HUES48 (cell line): ENCODE data around the gene CCDC107.

ENCODE experiments used
- H3K27ac ChIP-seq: one replicate; pipeline ENCODE4 v1.7.0; 2013; ENCODE audit warnings: low read depth, low read length, inconsistent platforms
- H3K27me3 ChIP-seq: 2 replicates; pipeline ENCODE4 v1.6.1; 2013; ENCODE audit warnings: mild to moderate bottlenecking, low read length; ENCODE audit not compliant: control insufficient read depth, insufficient read depth
- H3K36me3 ChIP-seq: 2 replicates; pipeline ENCODE4 v1.6.1; 2013; ENCODE audit warnings: low read length; ENCODE audit not compliant: control insufficient read depth, insufficient read depth
- H3K4me1 ChIP-seq: 2 replicates; pipeline ENCODE4 v1.6.1; 2013; ENCODE audit warnings: mild to moderate bottlenecking, low read length; ENCODE audit not compliant: control insufficient read depth, insufficient read depth
- H3K4me3 ChIP-seq: 2 replicates; pipeline ENCODE4 v1.5.1; 2013; ENCODE audit warnings: mild to moderate bottlenecking, low read depth, low read length
- H3K9ac ChIP-seq: 2 replicates; pipeline ENCODE4 v1.6.1; 2013; ENCODE audit warnings: mild to moderate bottlenecking, low read depth, low read length, moderate library complexity
- H3K9me3 ChIP-seq: 2 replicates; pipeline ENCODE4 v1.6.1; 2013; ENCODE audit warnings: low read length; ENCODE audit not compliant: control insufficient read depth, insufficient read depth

CCDC107 gene

DNA sequence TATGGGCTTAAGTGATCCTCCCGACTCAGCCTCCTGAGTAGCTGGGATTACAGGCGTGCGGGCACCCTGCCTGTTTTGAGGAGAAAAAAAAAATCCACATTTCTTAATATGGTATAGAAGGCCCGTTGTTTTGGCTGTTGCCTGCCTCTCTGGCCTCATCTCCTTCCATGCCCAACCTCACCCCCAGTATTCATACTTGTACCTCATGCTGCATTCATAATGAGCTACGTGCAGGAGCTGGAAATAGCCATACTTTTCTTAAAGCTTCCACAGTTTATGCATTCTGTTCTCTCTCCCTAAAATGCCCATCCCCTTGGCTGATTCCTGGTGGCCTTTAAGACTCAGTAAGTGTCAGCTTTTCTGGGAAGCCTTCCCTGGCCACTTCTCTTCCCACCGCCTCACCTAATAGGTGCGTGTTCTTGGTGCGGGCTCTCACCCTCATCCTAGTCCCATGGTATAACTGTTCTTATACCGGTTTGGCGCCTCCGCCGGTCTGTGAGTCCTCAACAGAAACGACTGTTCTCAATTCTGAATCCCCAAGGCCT is 33.7 kb downstream of the CCDC107 start:
- peaks cover 11% of the 10 kb centered on the region for H3K4me1 ChIP-seq
- peak overlapping the region; percentile 80; the same call in 1 of the 2 replicates for H3K4me3 ChIP-seq
- H3K9me3 ChIP-seq: no peaks in the 10 kb centered on the region
- no peak overlapping the region for H3K9ac ChIP-seq
- H3K27ac ChIP-seq: peak overlapping the region; percentile 78
- peaks cover 26% of the 10 kb centered on the region for H3K36me3 ChIP-seq
- no peaks in the 10 kb centered on the region for H3K27me3 ChIP-seq

DNA sequence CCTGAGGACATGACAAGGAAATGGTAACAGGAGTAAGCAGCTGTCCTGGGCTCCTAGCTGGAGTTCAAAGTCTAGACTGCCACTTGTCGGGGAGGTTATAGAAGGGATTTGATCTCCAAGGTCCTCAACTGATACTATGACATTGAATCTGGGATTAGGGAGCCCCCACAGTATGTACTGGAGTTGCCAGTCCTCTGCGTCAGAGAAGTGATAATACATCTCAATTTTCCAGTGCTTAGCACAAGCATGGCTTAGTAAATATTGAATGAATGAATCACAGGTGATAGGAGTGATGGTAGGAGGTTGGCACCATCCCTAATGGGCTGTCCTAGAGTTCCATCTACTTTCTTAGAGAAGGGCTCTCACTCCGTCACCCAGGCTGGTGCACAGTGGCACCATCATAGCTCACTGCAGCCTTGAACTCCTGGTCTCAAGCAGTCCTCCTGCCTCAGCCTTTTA is 37.9 kb downstream of the CCDC107 start:
- H3K27ac ChIP-seq: no peak overlapping the region
- H3K9ac ChIP-seq: no peak overlapping the region
- H3K4me1 ChIP-seq: 0 out of 2 replicates have a peak, but pooled peaks cover 2% of the 10 kb centered on the region
- H3K4me3 ChIP-seq: no peak overlapping the region
- H3K9me3 ChIP-seq: no peaks in the 10 kb centered on the region
- H3K27me3 ChIP-seq: no peaks in the 10 kb centered on the region
- H3K36me3 ChIP-seq: peaks cover 48% of the 10 kb centered on the region

DNA sequence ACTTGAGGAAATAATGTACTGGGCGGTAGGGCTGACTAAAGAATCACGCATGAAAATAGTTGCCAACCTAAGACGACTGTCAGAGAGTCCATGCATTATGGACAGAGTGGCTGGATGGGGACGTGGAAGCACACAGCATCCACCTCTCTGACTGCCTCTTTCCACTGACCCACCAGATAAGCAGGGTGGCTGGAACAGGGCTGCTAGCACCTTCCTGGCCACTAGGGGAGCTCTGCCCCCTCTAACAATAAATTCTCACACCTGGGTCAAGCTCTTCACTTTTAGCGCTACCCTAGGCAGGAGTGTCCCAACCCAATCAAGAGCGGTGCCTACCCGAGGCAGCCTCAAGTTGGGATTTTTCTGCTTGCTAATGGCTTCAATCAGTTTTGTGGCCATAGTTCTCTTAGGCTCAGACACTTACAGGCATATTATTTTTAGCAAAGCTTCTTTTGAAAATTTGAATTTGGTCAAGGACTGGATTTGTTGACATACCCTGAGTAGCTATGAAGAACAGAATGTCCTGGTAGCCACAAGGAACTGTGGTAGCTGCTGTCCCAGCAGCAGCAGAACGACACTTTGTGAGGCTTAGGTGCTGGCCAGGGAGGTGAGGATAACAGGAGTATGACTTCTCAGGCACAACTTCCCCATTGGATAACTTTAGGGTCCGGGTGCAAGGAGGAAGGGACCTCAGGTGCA is 38.6 kb downstream of the CCDC107 start:
- Histone ChIP-seq H3K4me3 (no peak overlapping the region), H3K9me3 (no peaks in the 10 kb centered on the region), H3K36me3 (peaks cover 55% of the 10 kb centered on the region), H3K4me1 (no peaks in the 10 kb centered on the region), H3K27ac (no peak overlapping the region), H3K9ac (no peak overlapping the region), H3K27me3 (no peaks in the 10 kb centered on the region)

DNA sequence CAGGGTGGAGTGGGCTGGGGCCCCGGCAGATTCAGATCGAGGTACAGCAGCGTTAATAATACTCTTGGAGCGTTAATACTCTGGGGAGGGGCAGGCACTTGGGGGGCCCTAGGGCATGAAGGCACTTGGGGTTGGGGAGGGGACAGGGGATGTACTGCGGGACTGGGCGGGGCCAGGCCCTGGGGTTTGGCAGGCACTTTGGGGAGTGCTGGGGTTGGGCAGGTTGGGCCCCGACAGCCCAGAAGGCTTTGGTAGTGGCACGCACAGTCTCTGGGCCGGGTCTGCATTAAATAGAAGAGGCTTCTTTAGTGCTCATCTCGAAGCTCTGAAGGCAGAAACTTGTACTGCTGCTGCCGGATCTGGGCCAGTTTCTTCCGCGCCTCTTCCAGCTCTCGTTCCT is 39.4 kb downstream of the CCDC107 start:
- H3K36me3 ChIP-seq: peaks cover 61% of the 10 kb centered on the region
- H3K27ac ChIP-seq: no peak overlapping the region
- no peaks in the 10 kb centered on the region for H3K9me3 ChIP-seq
- no peak overlapping the region for H3K9ac ChIP-seq
- H3K4me1 ChIP-seq: no peaks in the 10 kb centered on the region
- H3K4me3 ChIP-seq: no peak overlapping the region
- no peaks in the 10 kb centered on the region for H3K27me3 ChIP-seq

DNA sequence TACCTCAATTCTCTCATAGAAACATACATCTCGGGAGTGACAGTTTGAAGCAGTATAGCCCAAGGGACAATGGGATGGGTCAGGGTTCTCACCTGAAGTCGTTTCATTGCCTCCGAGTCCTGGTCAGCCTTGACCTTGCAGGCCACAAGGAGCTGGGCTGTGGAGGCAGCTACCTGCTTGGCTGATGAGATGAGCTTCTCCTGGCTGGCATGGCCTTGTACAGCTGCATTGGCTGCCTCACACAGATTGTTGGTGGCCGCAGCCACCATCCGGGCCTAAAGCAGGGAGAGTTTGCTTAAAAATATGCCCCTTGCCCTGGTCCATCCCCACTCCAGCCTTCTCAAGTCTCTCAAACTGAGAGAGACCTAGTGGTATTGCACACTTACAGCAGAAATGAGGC is 40.1 kb downstream of the CCDC107 start:
- Histone ChIP-seq H3K9me3 (no peaks in the 10 kb centered on the region), H3K36me3 (peaks cover 68% of the 10 kb centered on the region), H3K27me3 (no peaks in the 10 kb centered on the region), H3K4me1 (no peaks in the 10 kb centered on the region), H3K4me3 (no peak overlapping the region), H3K9ac (no peak overlapping the region), H3K27ac (no peak overlapping the region)

DNA sequence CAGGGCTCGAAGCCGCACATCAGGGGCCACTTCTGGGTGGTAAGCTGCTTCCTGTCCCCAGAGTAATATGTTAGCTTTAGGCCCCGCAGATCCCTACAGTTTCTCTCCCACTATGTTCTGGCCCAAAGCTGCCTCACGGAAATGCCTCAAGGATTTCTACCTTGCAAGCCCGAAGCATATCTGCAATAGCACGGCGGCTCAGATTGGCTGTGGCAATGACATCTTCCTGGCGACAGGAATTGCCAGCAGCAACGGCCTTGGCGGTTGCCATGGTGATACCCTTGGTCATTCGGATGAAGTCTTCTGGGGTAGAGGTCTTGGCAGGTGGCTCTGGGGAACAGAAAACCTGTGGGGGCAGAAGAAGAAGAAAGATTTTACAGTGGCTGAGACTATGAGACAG is 41.9 kb downstream of the CCDC107 start:
- Histone ChIP-seq H3K27ac (no peak overlapping the region), H3K27me3 (no peaks in the 10 kb centered on the region), H3K4me1 (no peaks in the 10 kb centered on the region), H3K9me3 (no peaks in the 10 kb centered on the region), H3K4me3 (no peak overlapping the region), H3K9ac (no peak overlapping the region), H3K36me3 (peaks cover 86% of the 10 kb centered on the region)

DNA sequence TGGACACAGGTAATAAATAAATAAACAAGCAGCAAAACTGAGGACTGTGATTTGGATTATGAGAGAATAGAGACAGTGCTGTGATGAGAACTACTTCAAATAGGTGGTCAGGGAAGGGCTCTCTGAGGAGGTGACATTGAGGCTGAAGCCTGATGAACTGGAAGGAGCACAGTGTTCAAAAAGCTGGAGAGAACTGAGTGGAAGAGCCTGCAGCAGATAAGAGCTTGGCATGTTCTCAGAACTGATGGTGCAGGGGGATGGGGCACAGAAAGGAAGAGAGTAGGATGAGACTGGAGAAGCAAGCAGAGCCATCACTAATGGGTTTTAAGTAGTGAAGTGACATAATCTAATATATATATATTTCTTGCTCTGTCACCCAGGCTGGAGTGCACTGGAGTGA is 42.9 kb downstream of the CCDC107 start:
- Histone ChIP-seq H3K27ac (no peak overlapping the region), H3K4me1 (no peaks in the 10 kb centered on the region), H3K9me3 (no peaks in the 10 kb centered on the region), H3K4me3 (no peak overlapping the region), H3K27me3 (no peaks in the 10 kb centered on the region), H3K9ac (no peak overlapping the region), H3K36me3 (peaks cover 95% of the 10 kb centered on the region)

DNA sequence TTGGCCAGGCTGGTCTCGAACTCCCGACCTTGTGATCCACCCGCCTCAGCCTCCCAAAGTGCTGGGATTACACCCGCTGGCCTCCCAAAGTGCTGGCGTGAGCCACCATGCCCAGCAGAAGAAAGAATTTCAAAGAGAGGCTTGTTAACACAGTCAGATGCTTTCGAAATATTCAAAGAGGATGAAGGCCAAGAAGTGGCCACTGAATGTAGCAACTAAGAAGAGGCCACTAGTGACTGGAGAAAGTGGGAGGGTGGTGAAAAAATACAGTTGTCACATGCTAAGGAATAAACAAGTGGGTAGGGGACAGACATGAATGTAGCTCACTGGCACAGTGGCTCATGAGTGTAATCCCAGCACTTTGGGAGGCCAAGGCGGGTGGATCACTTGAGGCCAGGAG is 44.6 kb downstream of the CCDC107 start:
- Histone ChIP-seq H3K36me3 (peaks cover 98% of the 10 kb centered on the region), H3K4me3 (no peak overlapping the region), H3K27me3 (no peaks in the 10 kb centered on the region), H3K27ac (no peak overlapping the region), H3K4me1 (no peaks in the 10 kb centered on the region), H3K9ac (no peak overlapping the region), H3K9me3 (no peaks in the 10 kb centered on the region)

DNA sequence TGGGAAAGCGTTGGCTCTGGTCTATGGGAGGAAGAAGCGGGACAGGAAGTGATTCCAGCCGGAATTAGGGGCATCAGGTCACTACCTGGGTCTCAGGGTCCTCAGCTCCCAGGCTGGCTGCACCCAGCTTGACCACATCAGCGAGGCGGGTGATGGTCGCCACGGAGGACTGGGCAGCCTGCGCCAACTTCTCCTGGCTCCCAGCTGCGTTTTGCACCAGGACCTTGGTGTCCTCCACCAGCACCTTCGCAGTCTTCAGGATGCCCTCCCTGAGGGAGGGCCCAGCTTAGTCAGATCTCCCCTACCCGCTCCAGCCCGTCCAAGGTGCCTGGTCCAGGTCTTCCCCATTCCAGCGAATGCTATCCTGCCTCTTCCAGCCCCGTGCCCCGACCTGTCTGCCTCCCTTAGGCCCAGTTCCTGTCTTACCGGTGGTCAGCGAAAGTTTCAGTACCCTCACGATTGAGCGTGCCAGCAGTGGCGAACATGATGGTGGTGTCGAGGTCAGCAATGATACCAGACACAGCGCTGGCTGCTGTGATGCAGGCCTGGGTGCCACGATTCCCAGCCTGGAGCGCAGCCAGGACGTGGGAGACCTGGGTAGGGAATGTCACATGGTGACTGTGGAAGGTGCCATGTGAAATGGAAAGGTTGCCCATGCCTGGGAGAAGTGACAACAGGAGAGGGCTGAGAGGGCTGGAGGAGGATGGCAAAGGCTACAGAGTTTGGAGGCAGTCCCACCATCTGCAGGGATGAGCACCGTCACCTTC is 46.0 kb downstream of the CCDC107 start:
- peaks cover 98% of the 10 kb centered on the region for H3K36me3 ChIP-seq
- no peak overlapping the region for H3K9ac ChIP-seq
- H3K27ac ChIP-seq: no peak overlapping the region
- no peaks in the 10 kb centered on the region for H3K9me3 ChIP-seq
- no peak overlapping the region for H3K4me3 ChIP-seq
- H3K4me1 ChIP-seq: no peaks in the 10 kb centered on the region
- H3K27me3 ChIP-seq: no peaks in the 10 kb centered on the region

DNA sequence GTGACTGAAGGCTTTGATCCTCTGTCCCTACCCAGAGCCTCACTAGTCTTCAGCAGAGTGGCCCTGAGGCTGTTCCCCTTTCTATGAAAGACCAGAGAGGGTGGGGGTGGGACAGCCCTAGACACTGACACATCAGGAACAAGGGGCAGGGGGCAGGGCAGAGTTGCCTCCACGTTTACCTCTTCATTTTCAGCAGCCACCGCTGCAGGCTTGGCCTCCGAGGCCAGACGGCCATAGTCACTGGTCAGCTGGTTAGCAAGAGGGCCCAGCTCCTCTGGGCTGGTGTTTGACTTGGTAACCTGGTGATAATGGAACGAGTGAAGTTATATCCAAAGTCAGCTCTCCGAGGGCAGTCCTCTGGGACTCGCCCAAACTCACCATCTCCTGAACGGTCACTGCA is 47.3 kb downstream of the CCDC107 start:
- H3K4me3 ChIP-seq: no peak overlapping the region

DNA sequence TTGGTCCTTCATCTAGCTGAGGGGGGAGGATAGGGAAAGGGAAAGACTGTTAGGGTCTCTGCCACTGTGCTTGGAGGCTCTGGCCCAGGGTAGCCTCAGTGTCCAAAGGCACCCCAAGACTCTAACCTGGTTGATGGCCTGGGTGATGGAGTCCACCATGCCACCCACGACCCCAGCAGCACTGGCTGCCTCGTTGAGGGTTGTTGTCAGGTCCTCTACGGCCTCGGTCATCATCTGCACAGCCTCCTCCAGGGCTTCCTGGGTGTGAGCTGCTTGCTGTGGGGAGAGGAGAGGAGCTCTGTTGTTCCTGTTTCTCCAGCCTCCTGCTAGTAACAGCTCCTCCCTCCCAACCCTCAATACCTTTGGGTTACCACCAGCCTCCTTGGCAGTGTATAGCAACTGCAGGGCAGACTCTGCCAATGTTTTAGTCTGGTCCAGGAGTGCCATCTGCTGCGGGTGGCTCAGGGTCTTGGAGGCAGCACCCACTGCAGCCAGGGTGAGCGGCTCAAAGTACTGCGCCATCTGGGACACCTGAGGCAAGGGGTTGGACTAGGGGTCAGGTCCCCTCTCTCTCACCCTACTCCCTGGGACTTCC is 47.8 kb downstream of the CCDC107 start:
- Histone ChIP-seq H3K27ac (no peak overlapping the region), H3K9ac (no peak overlapping the region), H3K4me1 (no peaks in the 10 kb centered on the region), H3K36me3 (peaks cover 94% of the 10 kb centered on the region), H3K4me3 (no peak overlapping the region), H3K9me3 (no peaks in the 10 kb centered on the region), H3K27me3 (no peaks in the 10 kb centered on the region)

More for the DNA sequence above, 47.3 kb downstream of the CCDC107 start:
- H3K36me3 ChIP-seq: peaks cover 94% of the 10 kb centered on the region
- no peaks in the 10 kb centered on the region for H3K4me1 ChIP-seq
- H3K27me3 ChIP-seq: no peaks in the 10 kb centered on the region
- H3K27ac ChIP-seq: no peak overlapping the region
- no peaks in the 10 kb centered on the region for H3K9me3 ChIP-seq
- no peak overlapping the region for H3K9ac ChIP-seq
